GM21723 (cell line): ENCODE measurements around the gene GABARAPL1.

Source experiments
- ATAC-seq: cut with Tn5 transposase; IDR thresholded peaks from one replicate; pipeline ENCODE4 v1.9.1; 2021; ENCODE audit warnings: mild to moderate bottlenecking, moderate library complexity; ENCODE audit not compliant: unreplicated experiment

Gene GABARAPL1

GRCh38 chr12:10226731-10227130 lies 14.1 kb downstream of the GABARAPL1 start:
- no peak for ATAC-seq

GRCh38 chr12:10227648-10228047 lies 15.0 kb downstream of the GABARAPL1 start:
- no peak for ATAC-seq

- no peak for ATAC-seq
These were observed 21.9 kb downstream of the GABARAPL1 start for GRCh38 chr12:10234562-10234961.

GRCh38 chr12:10235761-10236631 lies 23.3 kb downstream of the GABARAPL1 start:
- ATAC-seq: no peak

- ATAC-seq: no peak
These were observed 24.0 kb downstream of the GABARAPL1 start for GRCh38 chr12:10236720-10237119.

GRCh38 chr12:10238526-10238925 lies 25.8 kb downstream of the GABARAPL1 start:
- ATAC-seq: no peak

GRCh38 chr12:10241290-10241689 lies 28.6 kb downstream of the GABARAPL1 start:
- ATAC-seq: no peak

GRCh38 chr12:10241727-10242126 lies 29.1 kb downstream of the GABARAPL1 start:
- ATAC-seq: no peak

GRCh38 chr12:10242539-10242938 lies 29.9 kb downstream of the GABARAPL1 start:
- ATAC-seq: no peak

- peak; percentile 84 for ATAC-seq
These were observed 31.3 kb downstream of the GABARAPL1 start for GRCh38 chr12:10243818-10244520.

- ATAC-seq: no peak
These were observed 34.9 kb downstream of the GABARAPL1 start for GRCh38 chr12:10247436-10248058.

GRCh38 chr12:10249690-10250455 lies 37.2 kb downstream of the GABARAPL1 start:
- no peak for ATAC-seq

- no peak for ATAC-seq
These were observed 39.0 kb downstream of the GABARAPL1 start for GRCh38 chr12:10251669-10252068.

- ATAC-seq: no peak
These were observed 39.5 kb downstream of the GABARAPL1 start for GRCh38 chr12:10252201-10252600.

- ATAC-seq: no peak
These were observed 43.4 kb downstream of the GABARAPL1 start for GRCh38 chr12:10256064-10256463.

GRCh38 chr12:10260927-10261326 lies 48.2 kb downstream of the GABARAPL1 start:
- ATAC-seq: no peak

GRCh38 chr12:10268037-10268436 lies 55.4 kb downstream of the GABARAPL1 start:
- no peak for ATAC-seq

GRCh38 chr12:10272467-10272866 lies 59.8 kb downstream of the GABARAPL1 start:
- no peak for ATAC-seq
